Stimulated activated naive CD4-positive, alpha-beta T cell (primary cell): ENCODE measurements around the gene NOTCH4.

Source experiments
- DNase-seq, 6 experiments: peaks; one replicate each; lab custom pipeline; 2025; lab: John Stamatoyannopoulos, UW

The NOTCH4 gene

DNA sequence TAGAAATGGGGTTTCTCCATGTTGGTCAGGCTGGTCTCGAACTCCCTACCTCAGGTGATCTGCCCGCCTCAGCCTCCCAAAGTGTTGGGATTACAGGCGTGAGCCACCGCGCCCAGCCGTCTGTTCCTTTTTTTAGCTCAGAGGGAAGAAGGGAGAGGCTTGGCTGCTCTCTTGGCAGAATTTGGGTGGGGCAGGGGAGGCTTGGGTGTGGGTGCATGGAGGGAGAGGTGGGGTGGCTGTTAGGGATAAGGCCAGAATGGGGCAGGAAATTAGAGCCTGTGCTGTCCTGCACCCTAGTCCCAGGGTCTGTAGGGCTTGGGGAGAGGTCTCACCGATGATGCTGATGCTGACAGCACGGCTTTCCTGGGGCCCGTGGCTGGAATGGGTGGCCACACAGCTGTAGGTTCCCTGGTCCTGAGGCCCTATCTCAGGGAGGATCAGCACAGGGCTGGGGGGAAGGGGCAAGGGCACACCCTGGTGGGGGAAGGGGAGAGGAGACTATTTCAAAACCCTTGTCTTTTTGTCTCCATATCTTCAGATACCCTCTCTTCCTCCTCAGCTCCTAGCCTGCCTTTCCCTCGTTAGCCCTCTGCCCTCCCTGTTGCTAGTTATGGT, 41.8 kb downstream of the NOTCH4 start:
- DNase-seq = no peak

DNA sequence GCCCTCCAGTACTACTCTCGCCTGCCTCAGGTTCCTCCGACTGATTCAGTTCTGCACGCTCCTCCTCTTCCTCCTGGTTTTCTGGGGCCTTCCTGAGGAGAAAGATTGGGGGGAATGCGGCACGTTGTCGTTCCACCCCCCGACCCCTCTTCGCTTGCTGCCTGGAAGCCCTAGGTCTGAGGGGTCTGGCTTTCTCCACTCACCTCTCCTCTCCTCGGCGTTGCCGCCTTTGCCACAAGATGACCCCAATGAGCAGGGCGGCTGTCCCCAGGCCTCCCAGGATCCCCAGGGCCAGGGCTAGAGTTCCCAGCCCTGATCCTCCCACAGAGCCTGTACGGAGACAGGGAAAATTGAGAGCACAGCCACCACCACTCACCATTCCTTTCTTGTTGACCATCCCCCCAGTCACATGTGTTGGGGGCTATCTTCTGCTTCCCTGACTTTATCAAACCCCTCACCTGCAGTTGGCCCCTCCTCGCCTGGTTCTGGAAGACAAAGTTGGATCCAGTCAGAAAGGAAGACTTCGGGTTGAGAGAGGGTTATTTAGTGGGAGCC, 42.6 kb downstream of the NOTCH4 start:
- no peak for DNase-seq

GRCh38 chr6:32179766-32180405, 44.0 kb downstream of the NOTCH4 start:
- no peak for DNase-seq

DNA sequence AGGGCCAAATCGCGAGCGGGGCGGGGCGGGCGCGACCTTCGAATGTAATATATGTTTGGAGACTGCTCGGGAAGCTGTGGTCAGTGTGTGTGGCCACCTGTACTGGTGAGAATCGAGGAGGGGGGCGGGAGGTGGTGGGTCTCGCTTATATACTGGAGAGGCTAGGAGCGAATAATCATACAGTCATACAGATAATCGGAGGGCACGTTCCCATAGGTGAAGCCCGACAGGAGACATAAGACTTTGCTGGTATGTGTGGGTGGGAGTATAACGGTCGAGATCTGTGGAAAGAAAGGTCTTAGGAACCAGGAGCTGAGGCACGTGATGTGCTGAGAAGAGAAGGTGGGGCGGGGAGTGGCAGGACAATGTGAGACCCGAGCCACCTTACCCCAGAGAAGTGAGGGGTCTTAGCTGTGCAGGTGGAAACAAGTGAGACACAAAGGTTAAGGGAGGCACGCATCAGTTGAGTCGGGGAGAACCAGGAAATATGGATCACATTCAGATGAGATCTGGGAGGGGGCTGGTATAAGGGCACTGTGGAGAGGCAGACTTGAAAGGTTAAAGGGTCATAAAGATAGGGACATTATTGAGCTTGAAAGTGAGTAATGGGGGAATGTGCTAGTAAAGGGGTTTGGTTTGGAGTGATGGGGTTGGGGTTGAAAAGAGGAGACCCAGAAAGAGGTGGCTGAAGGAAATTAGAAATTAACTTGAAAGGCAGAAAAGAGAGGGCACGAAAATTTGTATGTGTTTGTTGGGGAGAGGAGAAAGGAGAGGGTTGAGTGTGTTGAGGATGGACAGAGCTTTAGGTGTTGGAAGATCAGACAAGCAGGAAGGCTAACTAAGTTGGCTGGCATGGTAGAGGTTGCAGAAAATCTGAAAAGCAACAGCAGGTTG, 45.1 kb downstream of the NOTCH4 start:
- no peak for DNase-seq

- DNase-seq = peak; percentile 84 to 99 (median 98)
Observed at GRCh38 chr6:32177788-32178546, 45.9 kb downstream of the NOTCH4 start, which contains the start of gene RNF5. TSS of gene RNF5 (plus strand) at chr6:32178405. CDS start at chr6:32178512, 107 bp downstream.

- peak in 1 of 6 experiments; percentile 54 for DNase-seq
Observed at GRCh38 chr6:32177183-32177787, 46.6 kb downstream of the NOTCH4 start.

DNA sequence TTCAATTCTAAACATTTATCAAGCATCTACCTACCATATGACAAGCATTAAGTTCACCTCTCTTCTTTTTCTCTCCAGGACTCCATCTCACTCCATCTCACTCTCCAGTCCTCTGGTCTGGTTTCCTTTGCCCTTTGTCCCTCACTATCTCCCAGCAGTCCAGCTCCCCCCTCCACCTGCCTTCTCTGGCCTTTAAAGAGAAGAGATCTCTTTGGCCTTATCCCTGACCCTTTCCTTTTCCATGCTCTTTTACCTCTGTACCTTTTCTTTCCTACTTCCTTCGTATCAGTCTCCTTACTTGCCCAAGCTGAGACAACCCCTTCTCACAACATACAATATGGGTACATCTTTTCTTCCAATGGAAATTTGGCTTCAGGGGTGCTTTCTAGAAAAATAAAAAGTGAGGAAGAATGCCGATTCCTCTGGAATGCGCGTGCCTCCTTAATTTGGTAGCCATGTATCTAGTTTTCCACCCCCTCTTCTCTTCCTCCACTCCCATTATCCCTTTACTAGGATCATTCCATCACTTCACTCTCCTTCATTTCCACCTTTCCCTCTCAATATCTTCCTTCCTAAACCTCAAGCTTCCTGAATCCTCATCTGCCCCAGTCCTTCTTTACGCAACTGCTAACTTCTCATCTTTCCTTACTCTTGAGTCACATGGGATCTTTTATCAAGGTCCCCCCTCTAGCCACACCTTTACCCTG, 47.2 kb downstream of the NOTCH4 start:
- no peak for DNase-seq

- peak; percentile 90 to 95 (median 92) for DNase-seq
Observed at GRCh38 chr6:32175711-32176475, 48.0 kb downstream of the NOTCH4 start, which contains the start of gene AGPAT1. TSS of gene AGPAT1 (minus strand) at chr6:32176084. CDS start at chr6:32171496, 4,588 bp downstream.

DNA sequence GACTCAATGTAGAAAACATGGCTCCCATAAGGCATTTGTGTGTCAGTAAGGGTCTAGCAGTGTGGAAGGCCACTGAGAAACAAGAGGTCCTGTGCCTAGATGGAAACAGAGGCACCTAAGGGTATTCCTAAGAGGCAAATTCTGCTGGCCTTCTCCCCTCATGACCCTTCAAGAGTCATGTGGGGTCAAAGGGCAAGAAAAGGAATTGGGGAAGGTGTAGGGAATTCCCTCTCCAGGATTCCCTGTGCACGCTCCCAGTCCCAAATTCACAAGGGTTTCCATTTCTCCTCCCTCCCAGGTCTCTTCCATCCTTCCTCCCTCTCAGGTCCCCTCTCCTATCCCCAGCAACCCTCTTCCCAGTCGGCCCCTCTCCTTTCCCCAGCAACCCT, 48.6 kb downstream of the NOTCH4 start:
- DNase-seq = no peak

DNA sequence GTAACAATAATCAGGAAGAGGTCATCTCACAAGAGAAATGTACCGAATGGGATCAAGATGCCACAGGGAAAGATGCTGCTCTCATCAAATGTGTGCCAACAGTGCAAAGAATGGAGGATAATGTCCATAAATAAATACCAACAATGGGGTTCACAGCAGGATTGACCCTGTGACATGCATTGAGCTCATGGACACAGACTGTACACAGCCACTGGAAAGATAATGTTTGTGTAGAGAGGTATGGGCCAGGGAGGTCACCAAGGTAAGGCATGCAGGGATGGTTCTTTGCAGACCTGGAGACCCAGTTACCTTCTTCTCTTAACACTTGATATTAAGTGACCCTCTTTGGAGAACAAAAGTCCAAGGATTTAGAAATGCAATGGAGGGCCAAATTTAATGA, 49.5 kb downstream of the NOTCH4 start:
- DNase-seq = no peak

DNA sequence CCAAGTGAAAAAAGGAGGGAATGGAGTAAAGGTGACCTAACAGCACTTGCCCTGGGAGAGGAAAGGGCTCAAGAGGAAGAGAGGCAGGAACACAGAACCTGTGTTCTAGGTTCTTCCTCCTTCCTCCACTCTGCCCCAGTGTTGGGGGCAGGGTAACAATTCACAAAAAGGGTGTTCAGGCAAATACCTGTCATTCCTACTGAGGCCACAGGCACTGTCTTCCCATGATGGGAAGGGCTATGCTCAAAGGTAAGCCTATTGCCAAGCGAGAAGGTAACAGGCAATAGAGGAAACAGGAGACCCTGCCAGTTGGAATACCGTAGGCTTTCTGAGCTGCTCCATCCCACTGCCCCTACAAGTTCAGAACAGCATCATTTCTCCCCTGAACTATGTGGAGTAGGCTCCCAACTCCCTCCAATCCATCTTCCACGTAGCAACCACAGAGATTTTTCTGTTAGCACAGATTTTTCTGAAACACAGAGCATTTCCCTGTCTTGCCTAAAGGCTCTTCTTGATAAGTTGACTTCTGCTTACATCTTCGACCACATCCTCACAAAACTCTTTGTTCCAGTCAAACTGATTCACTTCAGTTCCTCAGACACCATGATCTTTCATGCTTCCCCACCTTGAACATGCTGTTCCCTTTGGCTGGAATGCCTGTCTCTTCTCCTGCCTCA, 50.7 kb downstream of the NOTCH4 start:
- DNase-seq = peak in 2 of 6 experiments; percentile 31 to 44

- DNase-seq = no peak
Observed at GRCh38 chr6:32171234-32171633, 52.6 kb downstream of the NOTCH4 start.

DNA sequence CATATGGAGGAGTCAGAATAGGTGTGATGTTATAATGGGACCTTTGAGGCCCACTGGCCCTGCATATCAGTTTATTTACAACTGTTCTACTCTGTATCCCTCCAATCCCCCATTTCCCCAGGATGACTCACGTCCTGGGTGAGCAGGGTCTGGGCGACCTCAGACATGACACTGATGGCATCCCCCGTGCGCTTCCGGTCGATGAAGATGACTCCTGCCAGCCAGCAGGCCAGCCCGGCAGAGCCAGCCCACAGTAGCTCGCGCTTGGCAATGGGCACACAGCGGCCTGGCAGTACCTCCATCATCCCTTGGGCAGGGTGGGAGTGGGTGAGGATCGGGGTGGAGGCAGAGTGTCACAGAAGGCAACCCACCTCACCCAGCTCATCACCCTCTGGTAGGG, 53.6 kb downstream of the NOTCH4 start:
- no peak for DNase-seq

DNA sequence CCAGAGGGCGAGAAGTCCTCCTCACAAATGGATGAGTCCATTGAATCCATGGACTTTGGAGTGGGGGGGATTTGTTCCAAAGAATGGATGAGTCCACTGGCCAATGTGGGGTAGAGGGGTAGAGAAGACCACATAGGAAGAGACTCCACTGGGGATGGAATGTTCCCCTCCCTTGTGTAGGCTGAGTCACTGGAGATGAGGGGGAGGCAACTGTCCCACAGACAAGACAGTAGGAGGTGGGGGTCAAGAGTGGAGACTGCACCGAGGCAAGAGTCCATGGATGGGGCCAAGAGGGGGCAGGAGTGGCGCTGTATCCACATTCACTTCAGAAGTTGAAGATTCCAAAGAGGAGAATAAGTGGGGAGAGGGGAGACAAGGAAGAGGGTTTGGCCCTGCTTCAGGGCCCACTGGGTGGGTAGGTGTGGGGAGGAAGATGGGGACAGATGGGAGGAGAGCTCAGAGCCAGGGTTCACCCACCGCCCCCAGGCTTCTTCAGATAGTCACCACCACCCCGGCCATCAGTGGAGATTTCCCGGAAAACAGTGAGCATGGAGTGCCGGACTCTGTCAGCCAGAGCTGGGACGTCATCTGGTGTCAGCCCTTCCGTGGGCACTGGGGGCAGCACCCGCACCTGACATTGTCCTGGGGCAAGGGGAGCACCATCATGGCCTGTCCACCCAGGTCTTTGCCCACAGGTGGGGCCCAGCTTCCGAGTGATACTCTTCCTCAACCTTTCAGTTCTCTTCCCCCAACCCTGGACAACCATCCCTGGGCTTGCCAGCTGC, 54.9 kb downstream of the NOTCH4 start:
- DNase-seq = no peak

GRCh38 chr6:32168350-32168749, 55.5 kb downstream of the NOTCH4 start:
- no peak for DNase-seq

GRCh38 chr6:32167761-32168262, 56.1 kb downstream of the NOTCH4 start:
- no peak for DNase-seq

- DNase-seq = no peak
Observed at GRCh38 chr6:32167154-32167760, 56.6 kb downstream of the NOTCH4 start.
